Measurements from ENCODE around the gene CPNE8. TPM values are rescaled to one million over a fixed set of nuclear protein-coding genes. Genes with fewer than 3 reads are reported as not detected.

Gene CPNE8
- total and polyA plus RNA-seq, 3 donors from 2014 or later, result 9.3 to 13.1 (median 12.6) TPM

DNA sequence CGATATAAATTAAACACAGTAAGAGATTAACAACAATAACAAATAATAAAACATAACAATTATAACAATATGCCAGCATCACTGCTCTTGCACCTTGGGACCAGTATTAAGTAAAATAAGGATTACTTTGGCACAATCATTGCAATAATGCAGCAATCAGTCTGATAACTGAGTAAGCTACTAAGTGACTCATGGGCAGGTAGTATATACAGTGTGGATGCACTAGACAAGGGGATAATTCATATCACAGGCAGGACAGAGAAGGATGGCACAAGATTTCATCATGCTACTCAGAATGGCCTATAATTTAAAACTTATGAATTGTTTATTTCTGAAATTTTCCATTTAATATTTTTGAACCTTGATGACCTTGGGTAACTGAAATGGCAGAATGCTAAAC lies 298.1 kb downstream of the CPNE8 start:
- intact Hi-C loops (cut with DNase I; ENCODE audit: low total_unique reads), result no loop called here
- Histone ChIP-seq H3K9me3 (no peaks in the 10 kb centered on the region), H3K36me3 (ENCODE audit: low read depth, missing control alignments) (no peaks in the 10 kb centered on the region), H3K27ac (no peak overlapping the region), H3K27me3 (no peaks in the 10 kb centered on the region), H3K4me3 (no peak overlapping the region), H3K4me1 (no peaks in the 10 kb centered on the region)
- 84 to 93% methylated on average over 1 of the region's 1 CpG for WGBS, 2 donors
- TF ChIP-seq, protein P1, sequence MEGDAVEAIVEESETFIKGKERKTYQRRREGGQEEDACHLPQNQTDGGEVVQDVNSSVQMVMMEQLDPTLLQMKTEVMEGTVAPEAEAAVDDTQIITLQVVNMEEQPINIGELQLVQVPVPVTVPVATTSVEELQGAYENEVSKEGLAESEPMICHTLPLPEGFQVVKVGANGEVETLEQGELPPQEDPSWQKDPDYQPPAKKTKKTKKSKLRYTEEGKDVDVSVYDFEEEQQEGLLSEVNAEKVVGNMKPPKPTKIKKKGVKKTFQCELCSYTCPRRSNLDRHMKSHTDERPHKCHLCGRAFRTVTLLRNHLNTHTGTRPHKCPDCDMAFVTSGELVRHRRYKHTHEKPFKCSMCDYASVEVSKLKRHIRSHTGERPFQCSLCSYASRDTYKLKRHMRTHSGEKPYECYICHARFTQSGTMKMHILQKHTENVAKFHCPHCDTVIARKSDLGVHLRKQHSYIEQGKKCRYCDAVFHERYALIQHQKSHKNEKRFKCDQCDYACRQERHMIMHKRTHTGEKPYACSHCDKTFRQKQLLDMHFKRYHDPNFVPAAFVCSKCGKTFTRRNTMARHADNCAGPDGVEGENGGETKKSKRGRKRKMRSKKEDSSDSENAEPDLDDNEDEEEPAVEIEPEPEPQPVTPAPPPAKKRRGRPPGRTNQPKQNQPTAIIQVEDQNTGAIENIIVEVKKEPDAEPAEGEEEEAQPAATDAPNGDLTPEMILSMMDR (IDR thresholded peaks at IDR 0.05), result no peak
- TF ChIP-seq POLR2A (IDR thresholded peaks at IDR 0.05), result no peak
- DNase-seq, result no peak

Measured in testis (tissue), 3 donors.